Activated B cell treated with CpG ODN at 0.5 μM for 24 hours (primary cell): ENCODE results near the gene C16orf74. TPM values are rescaled to one million over a fixed set of nuclear protein-coding genes. Genes with fewer than 3 reads are reported as not detected.
A peak's percentile ranks its signal among the peaks of the same experiment; 100 is the strongest.

Experiments used
- ATAC-seq: fragments of 200-7000 bp; cut with Tn5 transposase; one replicate; pipeline ENCODE4 v1.10.0; 2021; ENCODE audit warnings: low read depth, mild to moderate bottlenecking, moderate library complexity
- CTCF ChIA-PET: fragments of 350-600 bp; sonication (Branson Sonifier 250); formaldehyde crosslinking; loops from one replicate; lab custom pipeline; 2021; ENCODE audit warnings: antibody characterized with exemption; lab: Charles Lee
- POLR2A ChIA-PET: fragments of 350-600 bp; sonication (Branson Sonifier 250); formaldehyde crosslinking; loops from one replicate; lab custom pipeline; 2021; ENCODE audit warnings: antibody characterized with exemption; lab: Charles Lee
- DNase-seq: peaks from one replicate; pipeline ENCODE4 v3.0.0; 2022
- H3K27ac Mint-ChIP-seq: one replicate; pipeline ENCODE4 v1.8.0; 2020; ENCODE audit warnings: mixed read lengths
- H3K27me3 Mint-ChIP-seq: one replicate; pipeline ENCODE4 v1.8.0; 2021; ENCODE audit warnings: mixed read lengths
- H3K36me3 Mint-ChIP-seq: one replicate; pipeline ENCODE4 v1.8.0; 2021; ENCODE audit warnings: low read depth, mixed read lengths
- H3K4me1 Mint-ChIP-seq: one replicate; pipeline ENCODE4 v1.8.0; 2021; ENCODE audit warnings: mixed read lengths
- H3K4me3 Mint-ChIP-seq: one replicate; pipeline ENCODE4 v1.8.0; 2020; ENCODE audit warnings: mild to moderate bottlenecking, mixed read lengths
- H3K9me3 Mint-ChIP-seq: one replicate; pipeline ENCODE4 v1.8.0; 2020; ENCODE audit warnings: mixed read lengths
- intact Hi-C: fragments of 100-400 bp; cut with micrococcal nuclease; formaldehyde crosslinking; loops from one replicate; pipeline ENCODE4 v1.15.1; 2024
- total RNA-seq: library from RNA; stranded (reverse); gene quantifications from 2 replicates; pipeline ENCODE4 v1.2.3, GENCODE V29; 2022
- TF ChIP-seq, protein P1 (sequence below): fragments of 200-600 bp; IDR thresholded peaks from one replicate; pipeline ENCODE4 v1.8.0; 2022; ENCODE audit warnings: antibody characterized with exemption, mild to moderate bottlenecking

The C16orf74 gene
- total RNA-seq, 1 donor from 2014 or later = 18.3 TPM

GRCh38 chr16:85762970-85763369, 12.1 kb upstream of the C16orf74 start:
- intact Hi-C loops = no loop called here
- ATAC-seq = no peak
- CTCF ChIA-PET = interaction anchor here (1.2 kb wide), 1 partner anchor 44 kb away, joined by 3 read pairs; no protein-coding TSS in a partner anchor
- Mint-ChIP-seq H3K27ac (no peak overlapping the region), H3K27me3 (no peaks in the 10 kb centered on the region), H3K4me3 (no peak overlapping the region), H3K36me3 (no peaks in the 10 kb centered on the region), H3K9me3 (peaks cover 3% of the 10 kb centered on the region), H3K4me1 (peaks cover 45% of the 10 kb centered on the region)
- DNase-seq = no peak
- TF ChIP-seq, protein P1, sequence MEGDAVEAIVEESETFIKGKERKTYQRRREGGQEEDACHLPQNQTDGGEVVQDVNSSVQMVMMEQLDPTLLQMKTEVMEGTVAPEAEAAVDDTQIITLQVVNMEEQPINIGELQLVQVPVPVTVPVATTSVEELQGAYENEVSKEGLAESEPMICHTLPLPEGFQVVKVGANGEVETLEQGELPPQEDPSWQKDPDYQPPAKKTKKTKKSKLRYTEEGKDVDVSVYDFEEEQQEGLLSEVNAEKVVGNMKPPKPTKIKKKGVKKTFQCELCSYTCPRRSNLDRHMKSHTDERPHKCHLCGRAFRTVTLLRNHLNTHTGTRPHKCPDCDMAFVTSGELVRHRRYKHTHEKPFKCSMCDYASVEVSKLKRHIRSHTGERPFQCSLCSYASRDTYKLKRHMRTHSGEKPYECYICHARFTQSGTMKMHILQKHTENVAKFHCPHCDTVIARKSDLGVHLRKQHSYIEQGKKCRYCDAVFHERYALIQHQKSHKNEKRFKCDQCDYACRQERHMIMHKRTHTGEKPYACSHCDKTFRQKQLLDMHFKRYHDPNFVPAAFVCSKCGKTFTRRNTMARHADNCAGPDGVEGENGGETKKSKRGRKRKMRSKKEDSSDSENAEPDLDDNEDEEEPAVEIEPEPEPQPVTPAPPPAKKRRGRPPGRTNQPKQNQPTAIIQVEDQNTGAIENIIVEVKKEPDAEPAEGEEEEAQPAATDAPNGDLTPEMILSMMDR = no peak
- POLR2A ChIA-PET = interaction anchor here (0.6 kb wide), 1 partner anchor 18 kb away, joined by 5 read pairs; no protein-coding TSS in a partner anchor

GRCh38 chr16:85761861-85762260, 11.0 kb upstream of the C16orf74 start:
- DNase-seq (no peak), ATAC-seq (no peak)
- Mint-ChIP-seq H3K4me3 (no peak overlapping the region), H3K9me3 (peaks cover 3% of the 10 kb centered on the region), H3K4me1 (peaks cover 56% of the 10 kb centered on the region), H3K36me3 (no peaks in the 10 kb centered on the region), H3K27me3 (no peaks in the 10 kb centered on the region), H3K27ac (peak overlapping the region; percentile 18)
- POLR2A ChIA-PET = interaction anchor here (0.6 to 1.9 kb wide), 9 partner anchors 10 to 207 kb away, joined by 3 to 13 read pairs (median 4); no protein-coding TSS in a partner anchor
- TF ChIP-seq, protein P1 = no peak
- intact Hi-C loops = no loop called here
- CTCF ChIA-PET = interaction anchor here (0.8 to 4.6 kb wide), 5 partner anchors 15 to 103 kb away, joined by 3 to 42 read pairs (median 8); no protein-coding TSS in a partner anchor

DNA sequence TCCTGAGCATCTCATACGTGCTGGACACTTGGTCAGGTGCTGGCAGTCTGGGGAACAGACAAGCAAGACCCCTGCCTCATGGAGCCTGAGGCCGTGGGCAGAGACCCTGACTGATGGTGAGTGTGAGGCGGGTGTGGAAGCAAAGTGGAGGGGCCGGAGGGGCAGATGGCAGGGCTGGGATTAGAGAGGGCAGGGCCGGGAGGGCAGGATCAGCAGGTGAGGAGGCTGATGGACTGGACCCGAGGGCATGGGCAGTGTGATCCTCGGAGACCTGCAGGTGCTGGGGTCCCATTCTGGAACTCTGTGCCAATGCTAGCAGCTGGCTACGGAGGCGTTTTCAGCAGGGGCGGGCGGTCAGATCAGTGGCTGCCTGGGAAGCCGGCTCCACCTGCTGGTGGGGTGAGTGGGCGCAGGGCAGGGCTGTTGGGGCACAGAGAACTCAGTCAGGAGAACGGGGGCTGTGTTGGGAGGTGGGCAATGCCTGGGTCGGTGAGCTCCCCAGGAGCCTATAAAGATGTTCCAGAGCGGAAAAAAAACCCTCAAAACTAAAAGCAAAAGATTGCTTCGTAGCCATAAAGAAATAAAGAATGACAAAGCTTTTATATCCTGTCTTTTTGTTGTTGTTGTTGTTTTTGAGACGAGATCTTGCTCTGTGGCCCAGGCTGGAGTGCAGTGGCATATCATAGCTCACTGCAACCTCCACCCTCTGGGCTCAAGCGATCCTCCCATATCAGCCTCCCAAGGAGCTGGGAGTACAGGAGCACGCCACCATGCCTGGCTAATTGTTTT, 8.9 kb upstream of the C16orf74 start:
- TF ChIP-seq, protein P1 = no peak
- Mint-ChIP-seq H3K27ac (peak overlapping the region; percentile 100), H3K36me3 (no peaks in the 10 kb centered on the region), H3K27me3 (no peaks in the 10 kb centered on the region), H3K4me3 (peak overlapping the region; percentile 44), H3K9me3 (peaks cover 3% of the 10 kb centered on the region), H3K4me1 (peaks cover 77% of the 10 kb centered on the region)
- peak; percentile 53 for DNase-seq
- intact Hi-C loops = loop anchor here (1.0 to 10.0 kb wide), 13 partner anchors 10 to 1735 kb away; partner anchors contain the start of genes FBXO31 and ZCCHC14
- ChIA-PET CTCF (interaction anchor here (0.5 to 4.6 kb wide), 18 partner anchors 10 to 101 kb away, joined by 3 to 42 read pairs (median 4); no protein-coding TSS in a partner anchor), POLR2A (interaction anchor here (1.0 to 2.3 kb wide), 4 partner anchors 10 to 24 kb away, joined by 3 to 15 read pairs (median 6); no protein-coding TSS in a partner anchor)
- ATAC-seq = no peak

GRCh38 chr16:85759136-85759535, 8.2 kb upstream of the C16orf74 start:
- intact Hi-C loops = loop anchor here (1.0 to 10.0 kb wide), 12 partner anchors 9 to 1736 kb away; partner anchors contain the start of genes FBXO31 and ZCCHC14
- Mint-ChIP-seq H3K36me3 (no peaks in the 10 kb centered on the region), H3K9me3 (peaks cover 3% of the 10 kb centered on the region), H3K27ac (peak overlapping the region; percentile 100), H3K4me3 (peak overlapping the region; percentile 44), H3K4me1 (peaks cover 83% of the 10 kb centered on the region), H3K27me3 (no peaks in the 10 kb centered on the region)
- ChIA-PET CTCF (interaction anchor here (0.6 to 4.6 kb wide), 11 partner anchors 15 to 100 kb away, joined by 3 to 42 read pairs (median 4); no protein-coding TSS in a partner anchor), POLR2A (interaction anchor here (0.8 to 2.3 kb wide), 7 partner anchors 9 to 205 kb away, joined by 3 to 15 read pairs (median 4); no protein-coding TSS in a partner anchor)
- TF ChIP-seq, protein P1 = no peak
- peak; percentile 43 for DNase-seq
- peak; percentile 10 for ATAC-seq
